Measurements from ENCODE around the gene OR10V1.

OR10V1 gene

GRCh38 chr11:59713745-59714144 lies at the start of gene OR10V1:
Gene OR10V1, minus strand, starts transcription at chr11:59713845. Its CDS starts 0 bp downstream, at chr11:59713845.
- DNase-seq (ENCODE audit: low spot score): no peak

GRCh38 chr11:59761993-59762392 lies 48.3 kb upstream of the OR10V1 start:
- no peak for DNase-seq (ENCODE audit: low spot score)

GRCh38 chr11:59760771-59761170 lies 47.1 kb upstream of the OR10V1 start:
- no peak for DNase-seq (ENCODE audit: low spot score)

- no peak for DNase-seq (ENCODE audit: low spot score)
Observed at GRCh38 chr11:59759900-59760299, 46.3 kb upstream of the OR10V1 start.

GRCh38 chr11:59758401-59759037 lies 44.9 kb upstream of the OR10V1 start:
- no peak for DNase-seq (ENCODE audit: low spot score)

GRCh38 chr11:59756845-59757244 lies 43.2 kb upstream of the OR10V1 start:
- no peak for DNase-seq (ENCODE audit: low spot score)

- DNase-seq (ENCODE audit: low spot score): no peak
Observed at GRCh38 chr11:59756558-59756840, 42.9 kb upstream of the OR10V1 start.

- DNase-seq (ENCODE audit: low spot score): peak; percentile 67
Observed at GRCh38 chr11:59755701-59756557, 42.3 kb upstream of the OR10V1 start.

GRCh38 chr11:59754859-59755700 lies 41.4 kb upstream of the OR10V1 start, which contains the start of gene STX3:
Gene STX3, plus strand, starts transcription at chr11:59755376. Its CDS starts 230 bp downstream, at chr11:59755606.
- peak; percentile 78 for DNase-seq (ENCODE audit: low spot score)

GRCh38 chr11:59754494-59754858 lies 40.8 kb upstream of the OR10V1 start:
- DNase-seq (ENCODE audit: low spot score): peak; percentile 28

GRCh38 chr11:59753650-59754493 lies 40.2 kb upstream of the OR10V1 start:
- DNase-seq (ENCODE audit: low spot score): peak; percentile 94

- DNase-seq (ENCODE audit: low spot score): no peak
Observed at GRCh38 chr11:59746111-59746510, 32.5 kb upstream of the OR10V1 start.

- no peak for DNase-seq (ENCODE audit: low spot score)
Observed at GRCh38 chr11:59730896-59731565, 17.4 kb upstream of the OR10V1 start.

GRCh38 chr11:59729834-59730233 lies 16.2 kb upstream of the OR10V1 start:
- DNase-seq (ENCODE audit: low spot score): no peak

GRCh38 chr11:59728913-59729312 lies 15.3 kb upstream of the OR10V1 start:
- DNase-seq (ENCODE audit: low spot score): no peak

GRCh38 chr11:59728154-59728553 lies 14.5 kb upstream of the OR10V1 start:
- DNase-seq (ENCODE audit: low spot score): no peak

- no peak for DNase-seq (ENCODE audit: low spot score)
Observed at GRCh38 chr11:59727426-59727825, 13.8 kb upstream of the OR10V1 start.

- no peak for DNase-seq (ENCODE audit: low spot score)
Observed at GRCh38 chr11:59724066-59724465, 10.4 kb upstream of the OR10V1 start.

GRCh38 chr11:59719556-59719955 lies 5.9 kb upstream of the OR10V1 start:
- DNase-seq (ENCODE audit: low spot score): no peak

- DNase-seq (ENCODE audit: low spot score): no peak
Observed at GRCh38 chr11:59716051-59716450, 2.4 kb upstream of the OR10V1 start.

- no peak for DNase-seq (ENCODE audit: low spot score)
Observed at GRCh38 chr11:59710136-59710847, 3.4 kb downstream of the OR10V1 start.

Data from HuH-7.5 (cell line).